HEK293T (cell line): ENCODE measurements around the gene CARM1.

ENCODE experiments used
- BHLHE40 ChIP-seq: fragments of 450-650 bp; IDR thresholded peaks from 2 replicates; pipeline ENCODE4 v1.6.1; 2016; ENCODE audit warnings: mild to moderate bottlenecking, moderate library complexity, borderline replicate concordance
- CTBP1 ChIP-seq: fragments of 450-650 bp; IDR thresholded peaks from 2 replicates; pipeline ENCODE4 v1.6.1; 2016; ENCODE audit warnings: borderline replicate concordance
- ELF4 ChIP-seq: fragments of 450-650 bp; IDR thresholded peaks from 2 replicates; pipeline ENCODE4 v1.6.1; 2017; ENCODE audit warnings: antibody characterized with exemption
- FOXK2 ChIP-seq: fragments of 450-650 bp; IDR thresholded peaks from 2 replicates; pipeline ENCODE4 v1.6.1; 2016; ENCODE audit warnings: mild to moderate bottlenecking
- FOXM1 ChIP-seq: fragments of 450-650 bp; IDR thresholded peaks from 2 replicates; pipeline ENCODE4 v1.6.1; 2017; ENCODE audit warnings: mild to moderate bottlenecking, borderline replicate concordance
- L3MBTL2 ChIP-seq: fragments of 450-650 bp; conservative IDR thresholded peaks from 2 replicates; pipeline ENCODE4 v1.6.1; 2016; ENCODE audit warnings: mild to moderate bottlenecking
- TARDBP ChIP-seq: fragments of 450-650 bp; IDR thresholded peaks from 2 replicates; pipeline ENCODE4 v1.6.1; 2016
- TF ChIP-seq, protein P1 (sequence below): fragments of 450-650 bp; IDR thresholded peaks from 2 replicates; pipeline ENCODE4 v1.6.1; 2016

DNA sequence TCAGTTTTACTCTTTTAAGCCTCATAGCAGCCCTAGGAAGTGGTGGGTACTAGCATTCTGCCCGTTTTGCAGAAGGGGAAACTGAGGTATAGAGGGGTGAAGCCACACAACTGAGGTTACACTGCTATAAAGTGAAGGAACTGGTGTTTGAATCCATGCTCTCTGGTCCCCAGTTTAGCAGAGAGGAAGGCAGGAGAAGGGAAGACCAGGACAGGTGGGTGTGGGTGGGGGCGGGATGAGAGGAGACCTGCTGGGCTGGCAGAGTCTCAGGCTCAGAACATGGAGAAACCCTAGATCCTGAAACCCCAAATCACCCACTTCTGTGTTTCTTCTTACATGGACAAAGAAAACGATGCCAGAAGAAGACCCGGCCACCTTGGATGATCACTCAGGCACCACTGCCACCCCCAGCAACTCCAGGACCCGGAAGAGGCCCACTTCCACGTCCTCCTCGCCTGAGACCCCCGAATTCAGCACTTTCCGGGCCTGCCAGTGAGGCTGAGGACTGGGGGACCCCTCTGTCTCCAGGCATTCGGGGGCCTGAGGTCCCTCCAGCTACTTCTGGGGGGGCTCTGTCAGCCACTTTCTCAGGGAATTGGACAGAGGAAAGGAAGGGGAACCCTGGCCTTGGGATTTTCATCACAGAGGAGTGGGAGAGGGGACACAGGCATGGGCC lies 2.3 kb upstream of the CARM1 start:
- TF ChIP-seq TARDBP: no peak
- TF ChIP-seq ELF4: no peak
- TF ChIP-seq, protein P1, sequence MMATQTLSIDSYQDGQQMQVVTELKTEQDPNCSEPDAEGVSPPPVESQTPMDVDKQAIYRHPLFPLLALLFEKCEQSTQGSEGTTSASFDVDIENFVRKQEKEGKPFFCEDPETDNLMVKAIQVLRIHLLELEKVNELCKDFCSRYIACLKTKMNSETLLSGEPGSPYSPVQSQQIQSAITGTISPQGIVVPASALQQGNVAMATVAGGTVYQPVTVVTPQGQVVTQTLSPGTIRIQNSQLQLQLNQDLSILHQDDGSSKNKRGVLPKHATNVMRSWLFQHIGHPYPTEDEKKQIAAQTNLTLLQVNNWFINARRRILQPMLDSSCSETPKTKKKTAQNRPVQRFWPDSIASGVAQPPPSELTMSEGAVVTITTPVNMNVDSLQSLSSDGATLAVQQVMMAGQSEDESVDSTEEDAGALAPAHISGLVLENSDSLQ: no peak
- no peak for TF ChIP-seq BHLHE40
- TF ChIP-seq FOXM1: no peak
- no peak for TF ChIP-seq CTBP1
- TF ChIP-seq FOXK2: no peak
- TF ChIP-seq L3MBTL2: no peak
